Peyer's patch (tissue), 4 donors: Measurements from ENCODE around the gene GIMAP6.

Experiments used
- CTCF ChIP-seq, 6 experiments: fragments of 450-650 bp in 4 of 6; fragments of 200-600 bp in 2 of 6; sonication (generic) in 1 of 6; IDR thresholded peaks; one replicate each; pipeline ENCODE4 v1.5.1; 2017 to 2019; ENCODE audit warnings: antibody characterized with exemption in 6 of 6, mild to moderate bottlenecking in 3 of 6, moderate library complexity in 1 of 6
- POLR2A ChIP-seq, 2 donors: fragments of 450-650 bp; IDR thresholded peaks; one replicate each; pipeline ENCODE4 v1.5.1; 2017; ENCODE audit warnings: antibody characterized with exemption in 2 of 2, mild to moderate bottlenecking in 2 of 2, moderate library complexity in 2 of 2

GRCh38 chr7:150595361-150595760 is 36.8 kb downstream of the GIMAP6 start:
- TF ChIP-seq POLR2A (IDR thresholded peaks at IDR 0.05) (no peak), CTCF (IDR thresholded peaks at IDR 0.05) (no peak)
